Cardiac fibroblast (primary cell): Measurements from ENCODE around the gene SDK1.

ENCODE experiments used
- DNase-seq, 2 donors: peaks; one replicate each; pipeline versions ENCODE4 v3.0.0 to v3.0.0-alpha.2; 2010; ENCODE audit warnings: low read depth in 2 of 2
- H3K4me3 ChIP-seq, 2 donors: replicated peaks in 1 of 2; 1 replicate in 1 of 2; 2 replicates in 1 of 2; pipeline ENCODE4 v1.5.1; 2011; ENCODE audit warnings: low read depth in 2 of 2, low read length in 2 of 2, mild to moderate bottlenecking in 2 of 2, moderate library complexity in 1 of 2
- TF ChIP-seq, protein P1 (sequence below): IDR thresholded peaks from one replicate; pipeline ENCODE4 v1.5.1; 2011; ENCODE audit warnings: low read depth, mild to moderate bottlenecking, low read length, inconsistent platforms

Gene SDK1

DNA sequence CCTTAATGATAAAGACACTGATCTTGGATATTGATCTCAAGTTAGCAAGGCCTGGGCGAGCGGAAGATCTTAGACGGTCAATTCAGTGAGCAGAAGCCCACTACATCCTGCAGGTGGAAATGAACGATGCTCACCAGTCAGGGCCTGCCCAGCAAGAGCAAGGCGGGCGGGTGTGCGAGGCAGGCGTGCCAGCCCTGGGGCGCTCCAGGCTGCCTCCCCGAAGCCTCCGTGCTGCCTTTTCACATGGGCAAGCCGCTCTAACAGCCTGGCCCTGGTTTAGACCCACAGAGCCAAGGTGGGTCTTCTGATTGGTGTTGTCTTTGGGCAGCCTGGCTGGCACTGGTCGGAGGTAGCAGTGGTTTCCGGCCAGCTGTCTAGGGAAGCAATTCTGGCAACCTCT is 906.0 kb downstream of the SDK1 start:
- TF ChIP-seq, protein P1, sequence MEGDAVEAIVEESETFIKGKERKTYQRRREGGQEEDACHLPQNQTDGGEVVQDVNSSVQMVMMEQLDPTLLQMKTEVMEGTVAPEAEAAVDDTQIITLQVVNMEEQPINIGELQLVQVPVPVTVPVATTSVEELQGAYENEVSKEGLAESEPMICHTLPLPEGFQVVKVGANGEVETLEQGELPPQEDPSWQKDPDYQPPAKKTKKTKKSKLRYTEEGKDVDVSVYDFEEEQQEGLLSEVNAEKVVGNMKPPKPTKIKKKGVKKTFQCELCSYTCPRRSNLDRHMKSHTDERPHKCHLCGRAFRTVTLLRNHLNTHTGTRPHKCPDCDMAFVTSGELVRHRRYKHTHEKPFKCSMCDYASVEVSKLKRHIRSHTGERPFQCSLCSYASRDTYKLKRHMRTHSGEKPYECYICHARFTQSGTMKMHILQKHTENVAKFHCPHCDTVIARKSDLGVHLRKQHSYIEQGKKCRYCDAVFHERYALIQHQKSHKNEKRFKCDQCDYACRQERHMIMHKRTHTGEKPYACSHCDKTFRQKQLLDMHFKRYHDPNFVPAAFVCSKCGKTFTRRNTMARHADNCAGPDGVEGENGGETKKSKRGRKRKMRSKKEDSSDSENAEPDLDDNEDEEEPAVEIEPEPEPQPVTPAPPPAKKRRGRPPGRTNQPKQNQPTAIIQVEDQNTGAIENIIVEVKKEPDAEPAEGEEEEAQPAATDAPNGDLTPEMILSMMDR = no peak
- no peak overlapping the region for H3K4me3 ChIP-seq
- DNase-seq = no peak

DNA sequence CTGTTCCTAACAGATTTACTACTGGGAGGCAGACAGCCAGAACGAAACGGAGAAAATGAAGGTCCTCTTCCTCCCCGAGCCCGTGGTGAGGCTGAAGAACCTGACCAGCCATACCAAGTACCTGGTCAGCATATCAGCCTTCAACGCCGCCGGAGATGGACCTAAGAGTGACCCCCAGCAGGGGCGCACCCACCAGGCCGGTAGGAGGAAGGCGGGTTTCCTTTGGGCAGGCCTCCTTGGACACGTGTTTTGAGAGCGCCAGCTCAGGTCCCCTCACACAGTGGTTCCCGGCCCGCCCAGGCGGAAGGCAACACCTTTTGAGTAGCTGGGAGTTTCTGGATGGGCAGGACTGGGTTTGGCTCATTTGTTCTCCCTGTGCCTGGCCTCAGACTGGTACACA is 907.0 kb downstream of the SDK1 start:
- no peak overlapping the region for H3K4me3 ChIP-seq
- TF ChIP-seq, protein P1 = no peak
- DNase-seq = no peak

DNA sequence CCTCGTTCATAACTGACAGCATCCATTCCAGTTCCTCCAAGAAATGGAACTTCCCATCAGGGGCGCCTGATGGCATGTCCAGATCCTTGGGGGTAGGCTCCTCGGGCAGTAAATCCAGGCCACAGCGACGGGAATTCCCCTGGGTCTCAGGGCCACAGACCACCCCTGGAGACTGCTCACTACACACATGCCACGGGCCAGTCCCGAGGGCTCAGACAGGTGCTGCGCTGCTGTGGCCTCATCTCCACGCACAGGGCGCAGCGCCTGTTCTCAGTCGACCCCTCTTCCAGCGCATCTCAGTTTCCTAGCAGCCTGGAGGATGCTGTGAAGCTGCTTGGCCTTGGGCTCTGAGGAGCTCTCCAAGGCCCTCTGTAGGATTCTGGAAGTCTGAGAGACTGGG is 907.5 kb downstream of the SDK1 start:
- TF ChIP-seq, protein P1 = no peak
- H3K4me3 ChIP-seq = no peak overlapping the region
- DNase-seq = no peak

DNA sequence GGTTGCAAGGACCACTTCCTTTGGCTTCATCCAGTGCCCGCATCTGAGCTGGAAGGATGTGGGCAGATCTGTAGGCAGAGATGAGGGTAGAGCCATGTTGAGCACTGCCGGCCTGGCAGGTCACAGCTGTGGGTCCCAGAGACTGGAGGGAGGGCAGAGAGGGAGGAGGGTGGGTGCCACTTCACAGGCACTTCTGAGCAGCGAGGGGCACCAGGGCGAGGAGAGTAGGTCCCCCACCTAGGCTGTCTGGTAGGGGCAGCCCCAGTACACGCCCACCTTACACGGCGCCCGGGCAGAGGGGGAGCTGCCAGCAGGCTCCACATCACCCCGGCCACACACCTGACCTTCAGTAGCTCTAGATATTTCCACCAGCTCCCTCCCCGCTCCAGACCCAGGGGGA is 908.1 kb downstream of the SDK1 start:
- DNase-seq = no peak
- no peak overlapping the region for H3K4me3 ChIP-seq
- TF ChIP-seq, protein P1 = no peak

DNA sequence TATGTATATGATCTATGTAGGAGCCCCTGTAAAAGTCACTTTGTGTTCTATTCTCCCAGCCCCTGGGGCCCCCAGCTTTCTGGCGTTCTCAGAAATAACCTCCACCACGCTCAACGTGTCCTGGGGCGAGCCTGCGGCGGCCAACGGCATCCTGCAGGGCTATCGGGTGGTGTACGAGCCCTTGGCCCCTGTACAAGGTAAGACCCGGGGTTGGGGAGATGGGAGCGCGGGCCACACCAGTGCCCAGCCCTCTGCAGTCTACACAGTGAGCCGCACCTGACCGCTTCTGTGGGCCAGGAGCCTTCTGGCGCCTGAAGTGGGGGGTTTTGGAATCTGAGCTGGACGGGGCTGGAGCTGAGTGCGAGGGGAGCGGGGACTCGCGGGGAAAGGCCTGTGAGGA is 908.9 kb downstream of the SDK1 start:
- TF ChIP-seq, protein P1 = no peak
- H3K4me3 ChIP-seq = no peak overlapping the region
- DNase-seq = no peak

DNA sequence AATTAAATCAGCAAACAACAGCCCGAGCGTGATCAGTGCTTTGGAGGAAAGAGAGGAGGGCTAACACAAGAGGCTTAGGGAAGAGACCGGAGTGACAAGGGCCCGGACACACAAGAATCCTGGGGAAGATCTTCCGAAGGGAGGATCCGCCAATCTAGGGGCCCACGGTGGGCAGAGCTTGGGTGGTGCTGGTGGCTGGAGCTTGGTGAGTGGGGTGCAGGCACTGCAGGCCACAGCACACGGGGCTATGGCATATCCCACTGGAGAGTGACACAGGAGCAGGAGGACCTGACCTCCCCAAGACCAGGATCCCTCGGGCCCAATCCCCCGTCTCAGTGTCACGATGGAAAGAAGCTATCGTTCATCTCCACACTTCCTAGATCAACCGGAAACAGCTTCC is 909.8 kb downstream of the SDK1 start:
- no peak for DNase-seq
- TF ChIP-seq, protein P1 = no peak
- H3K4me3 ChIP-seq = no peak overlapping the region

DNA sequence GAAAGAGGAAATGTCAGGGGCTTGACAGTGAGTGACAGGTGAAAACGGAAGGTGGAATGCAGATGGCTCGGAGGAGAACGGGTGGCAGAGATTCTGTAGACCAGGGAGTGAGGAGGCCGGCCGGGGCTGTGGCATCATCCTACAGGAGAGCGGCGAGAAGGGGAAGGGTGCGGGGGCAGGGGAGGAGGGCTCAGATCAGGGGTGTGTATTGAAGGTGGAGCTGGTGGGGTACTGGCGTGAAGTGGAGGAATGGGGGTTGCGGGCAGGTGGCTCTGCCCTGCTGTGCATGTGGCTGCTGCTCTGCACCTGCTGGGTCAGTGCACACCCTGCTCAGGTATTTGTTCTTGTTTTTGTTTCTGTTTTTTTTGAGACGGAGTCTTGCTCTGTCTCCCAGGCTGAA is 910.2 kb downstream of the SDK1 start:
- no peak for DNase-seq
- TF ChIP-seq, protein P1 = no peak
- no peak overlapping the region for H3K4me3 ChIP-seq
